ENCODE data around the gene ATP8B4.

ATP8B4 gene

DNA sequence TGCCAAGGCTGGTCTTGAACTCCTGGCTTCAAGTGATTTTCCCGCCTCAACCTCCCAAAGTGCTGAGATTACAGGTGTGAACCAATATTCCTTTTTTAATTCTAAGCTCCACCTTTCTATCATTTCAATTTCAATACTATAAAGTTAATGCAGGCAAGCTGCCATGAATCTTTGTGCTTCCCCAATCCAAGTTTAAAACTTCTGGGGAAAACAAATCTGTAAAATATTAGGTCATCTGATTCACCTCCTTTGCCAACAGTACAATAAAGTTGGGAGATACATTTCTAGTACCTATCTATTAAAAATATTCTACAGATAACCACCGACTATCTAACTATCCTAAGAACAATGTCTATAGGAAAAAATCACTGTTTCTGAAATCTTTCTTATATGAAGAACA is 102.1 kb downstream of the ATP8B4 start:
- TF ChIP-seq ZNF274 (IDR thresholded peaks at IDR 0.05; ENCODE audit: low read depth, low read length), result no peak
- H3K4me3 ChIP-seq (ENCODE audit: low read length), result no peak overlapping the region

GRCh38 chr15:50012790-50013189 is 106.2 kb downstream of the ATP8B4 start:
- no peak overlapping the region for H3K4me3 ChIP-seq (ENCODE audit: low read length)
- TF ChIP-seq ZNF274 (IDR thresholded peaks at IDR 0.05; ENCODE audit: low read depth, low read length), result no peak

DNA sequence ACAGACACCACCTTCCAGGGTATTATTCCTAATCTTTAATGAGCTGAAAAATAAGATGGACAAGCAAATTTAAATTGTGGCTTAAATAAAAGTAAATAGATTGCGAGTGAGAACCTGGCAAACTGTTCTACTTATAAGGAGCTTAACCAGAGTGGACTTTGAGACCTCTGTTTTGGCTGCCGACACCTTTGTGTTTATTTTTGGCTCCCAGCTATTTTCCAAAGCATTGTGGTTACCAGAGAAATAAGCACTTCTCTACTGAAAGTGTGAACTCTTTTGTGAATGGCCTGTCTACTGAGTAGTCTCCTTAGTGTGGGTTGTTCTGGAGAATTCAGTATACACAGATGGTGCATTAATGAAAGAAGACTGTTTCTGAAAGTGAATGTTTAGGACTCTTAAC is 109.4 kb downstream of the ATP8B4 start:
- no peak for TF ChIP-seq ZNF274 (IDR thresholded peaks at IDR 0.05; ENCODE audit: low read depth, low read length)
- H3K4me3 ChIP-seq (ENCODE audit: low read length), result no peak overlapping the region

DNA sequence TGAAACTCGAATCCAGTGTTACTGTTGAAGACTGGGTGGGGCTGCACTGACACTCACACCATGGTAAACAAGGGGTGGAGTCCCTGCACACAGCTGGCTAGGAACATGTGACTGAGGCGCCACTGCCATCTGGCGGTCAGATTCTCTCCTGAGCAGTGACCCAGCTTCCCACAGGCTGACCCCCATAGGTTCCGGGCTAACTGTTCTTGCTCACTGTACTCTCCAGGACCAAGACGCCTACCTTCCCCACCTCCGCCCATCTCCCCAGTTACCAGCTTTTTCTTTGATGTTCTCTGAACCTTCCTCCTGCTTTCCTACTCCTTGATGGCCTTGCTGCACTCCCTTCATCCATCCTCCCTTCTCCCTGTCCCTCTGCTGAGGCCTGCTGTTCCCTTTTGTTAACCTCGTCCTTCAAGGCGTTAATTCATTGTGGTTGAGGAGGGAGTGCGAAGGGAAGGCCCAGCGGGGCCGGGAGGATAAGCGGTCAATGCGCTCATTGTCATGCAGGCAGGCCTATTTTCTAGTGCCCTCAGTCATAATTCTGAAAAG is 115.2 kb downstream of the ATP8B4 start:
- H3K4me3 ChIP-seq (ENCODE audit: low read length), result no peak overlapping the region
- no peak for TF ChIP-seq ZNF274 (IDR thresholded peaks at IDR 0.05; ENCODE audit: low read depth, low read length)

GRCh38 chr15:49991587-49991986 is 127.4 kb downstream of the ATP8B4 start:
- TF ChIP-seq ZNF274 (IDR thresholded peaks at IDR 0.05; ENCODE audit: low read depth, low read length), result no peak
- no peak overlapping the region for H3K4me3 ChIP-seq (ENCODE audit: low read length)

- no peak overlapping the region for H3K4me3 ChIP-seq (ENCODE audit: low read length)
- no peak for TF ChIP-seq ZNF274 (IDR thresholded peaks at IDR 0.05; ENCODE audit: low read depth, low read length)
Measured at GRCh38 chr15:49990835-49991545, 128.0 kb downstream of the ATP8B4 start.

DNA sequence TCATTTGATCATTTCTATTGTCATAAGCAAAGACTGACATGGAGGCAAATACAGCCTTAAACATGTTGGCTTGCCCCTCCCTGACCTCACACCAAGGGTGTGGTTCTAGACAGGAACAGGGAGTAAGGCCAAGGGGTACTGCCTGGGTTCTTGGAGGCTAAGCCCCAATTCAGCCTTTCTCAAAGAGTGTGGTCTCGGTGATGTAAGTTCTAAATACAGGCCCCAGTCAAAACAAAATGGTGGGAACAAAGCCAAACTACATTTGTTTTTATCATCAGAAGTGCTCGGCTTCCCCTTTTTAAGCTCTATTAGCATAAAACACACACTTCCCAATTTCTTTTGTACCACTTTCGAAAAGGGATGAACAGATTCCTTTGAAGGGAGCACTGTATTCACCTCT is 129.5 kb downstream of the ATP8B4 start:
- TF ChIP-seq ZNF274 (IDR thresholded peaks at IDR 0.05; ENCODE audit: low read depth, low read length), result no peak
- no peak overlapping the region for H3K4me3 ChIP-seq (ENCODE audit: low read length)

DNA sequence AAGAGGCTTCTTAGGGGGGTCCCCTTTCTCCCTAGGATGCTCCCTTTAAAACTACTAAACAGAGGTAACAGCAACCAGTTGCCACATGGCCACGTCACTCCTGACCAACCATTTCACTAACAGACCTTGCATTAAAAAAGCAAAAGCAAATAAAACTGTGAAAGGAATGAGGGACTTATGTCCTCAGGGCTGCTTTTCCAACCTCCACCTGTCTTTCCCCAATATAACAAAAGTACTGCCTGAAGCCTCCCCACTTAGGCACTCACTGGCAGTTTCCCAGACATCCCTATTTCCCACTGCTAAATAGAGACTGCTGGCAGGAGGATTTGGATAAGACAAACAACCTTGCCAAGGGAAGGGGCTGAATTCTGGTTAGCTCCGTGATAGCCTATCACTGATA is 130.3 kb downstream of the ATP8B4 start:
- TF ChIP-seq ZNF274 (IDR thresholded peaks at IDR 0.05; ENCODE audit: low read depth, low read length), result no peak

GRCh38 chr15:49987896-49988295 is 131.1 kb downstream of the ATP8B4 start:
- TF ChIP-seq ZNF274 (IDR thresholded peaks at IDR 0.05; ENCODE audit: low read depth, low read length), result no peak
- H3K4me3 ChIP-seq (ENCODE audit: low read length), result no peak overlapping the region

More for the DNA sequence above, 130.3 kb downstream of the ATP8B4 start:
- H3K4me3 ChIP-seq (ENCODE audit: low read length), result no peak overlapping the region

DNA sequence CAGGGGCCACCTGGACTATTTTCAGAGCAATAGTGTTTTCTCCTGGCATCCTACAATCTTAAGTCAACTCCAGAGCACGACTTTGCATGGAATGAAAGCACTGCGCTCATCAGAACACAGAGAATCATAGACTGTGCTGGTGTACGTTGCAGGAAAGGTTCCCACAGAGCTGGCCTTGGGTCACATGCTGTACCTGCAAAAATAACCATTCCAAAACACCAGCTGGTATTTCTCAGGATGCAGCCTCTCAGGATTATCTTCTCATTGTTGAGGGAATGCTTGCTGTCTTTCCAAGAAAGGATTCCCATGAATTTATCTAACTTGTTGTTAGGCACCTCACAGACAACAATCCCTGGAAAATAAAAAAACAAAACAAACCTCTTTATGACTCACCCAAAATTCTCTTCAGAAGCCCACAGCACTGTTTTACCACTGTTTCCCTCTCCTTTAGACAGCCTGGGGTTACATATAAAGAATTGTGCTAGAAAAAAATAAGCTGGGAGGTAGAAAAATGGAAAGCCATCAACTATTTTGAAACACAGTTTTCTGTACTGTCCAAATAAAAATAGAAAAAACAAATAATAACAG is 131.7 kb downstream of the ATP8B4 start:
- no peak for TF ChIP-seq ZNF274 (IDR thresholded peaks at IDR 0.05; ENCODE audit: low read depth, low read length)
- H3K4me3 ChIP-seq (ENCODE audit: low read length), result no peak overlapping the region

- TF ChIP-seq ZNF274 (IDR thresholded peaks at IDR 0.05; ENCODE audit: low read depth, low read length), result no peak
- H3K4me3 ChIP-seq (ENCODE audit: low read length), result no peak overlapping the region
Measured at GRCh38 chr15:49986326-49986725, 132.7 kb downstream of the ATP8B4 start.

- TF ChIP-seq ZNF274 (IDR thresholded peaks at IDR 0.05; ENCODE audit: low read depth, low read length), result no peak
Measured at GRCh38 chr15:49985463-49985862, 133.6 kb downstream of the ATP8B4 start.

GRCh38 chr15:49984436-49984835 is 134.6 kb downstream of the ATP8B4 start:
- no peak overlapping the region for H3K4me3 ChIP-seq (ENCODE audit: low read length)
- TF ChIP-seq ZNF274 (IDR thresholded peaks at IDR 0.05; ENCODE audit: low read depth, low read length), result no peak

More at GRCh38 chr15:49985463-49985862, 133.6 kb downstream of the ATP8B4 start:
- H3K4me3 ChIP-seq (ENCODE audit: low read length), result no peak overlapping the region

DNA sequence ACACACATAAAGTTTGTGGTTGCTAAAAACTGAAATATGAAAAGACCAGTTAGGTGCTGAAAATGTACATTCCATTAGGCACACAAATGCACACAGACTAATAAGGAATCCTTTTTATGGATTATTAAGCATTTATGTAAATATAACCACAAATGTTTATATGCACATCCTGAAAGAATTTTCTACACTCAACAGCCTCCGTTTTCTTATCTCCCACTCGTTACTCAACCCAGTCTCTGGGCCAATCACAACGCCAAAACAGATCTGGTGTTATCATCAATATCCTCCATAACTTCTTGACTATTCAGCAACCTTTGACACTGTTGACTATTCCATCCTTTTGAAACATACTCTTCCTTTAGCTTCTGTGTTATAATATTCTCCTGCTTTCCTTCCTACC is 136.4 kb downstream of the ATP8B4 start:
- no peak overlapping the region for H3K4me3 ChIP-seq (ENCODE audit: low read length)
- TF ChIP-seq ZNF274 (IDR thresholded peaks at IDR 0.05; ENCODE audit: low read depth, low read length), result no peak

DNA sequence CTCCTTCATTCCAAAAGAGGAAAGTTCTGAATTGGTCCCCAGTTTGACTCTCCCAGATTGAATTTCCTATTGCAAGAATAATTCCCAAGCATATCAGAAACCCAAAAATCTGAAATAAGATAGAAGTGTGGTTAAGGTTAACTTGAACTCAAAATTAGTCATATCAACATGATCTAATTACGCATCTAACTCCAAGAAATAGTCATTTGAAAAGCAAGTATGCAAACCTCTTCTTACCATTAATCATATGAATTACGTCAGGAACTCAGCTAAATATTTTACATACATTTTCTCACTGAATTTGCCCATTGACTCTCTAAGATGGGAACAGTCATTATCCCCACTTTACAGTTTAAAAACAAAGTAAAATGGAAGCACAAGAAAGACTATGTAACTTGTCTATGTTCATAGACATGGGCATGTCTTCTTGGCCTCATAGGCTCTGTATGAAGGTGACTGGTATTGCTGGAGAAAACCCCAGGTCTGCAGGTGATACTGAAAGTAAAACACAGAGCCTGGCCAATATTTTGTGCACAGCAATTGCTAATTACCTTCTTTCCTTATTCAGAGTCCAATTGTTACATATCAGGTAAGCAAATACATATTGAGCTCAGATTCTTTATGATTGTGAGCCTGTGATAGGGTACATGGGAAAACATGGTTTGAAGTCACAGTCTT is 139.2 kb downstream of the ATP8B4 start:
- no peak for TF ChIP-seq ZNF274 (IDR thresholded peaks at IDR 0.05; ENCODE audit: low read depth, low read length)
- H3K4me3 ChIP-seq (ENCODE audit: low read length), result no peak overlapping the region
